Measurements from ENCODE around the gene DBF4.
A peak's percentile ranks its signal among the peaks of the same experiment; 100 is the strongest.
"Not testable (repeated sequence)": the region's sequence is repeated elsewhere in the genome, so short reads cannot be mapped to it uniquely, and the experiment has no call there.

Gene DBF4, protein sequence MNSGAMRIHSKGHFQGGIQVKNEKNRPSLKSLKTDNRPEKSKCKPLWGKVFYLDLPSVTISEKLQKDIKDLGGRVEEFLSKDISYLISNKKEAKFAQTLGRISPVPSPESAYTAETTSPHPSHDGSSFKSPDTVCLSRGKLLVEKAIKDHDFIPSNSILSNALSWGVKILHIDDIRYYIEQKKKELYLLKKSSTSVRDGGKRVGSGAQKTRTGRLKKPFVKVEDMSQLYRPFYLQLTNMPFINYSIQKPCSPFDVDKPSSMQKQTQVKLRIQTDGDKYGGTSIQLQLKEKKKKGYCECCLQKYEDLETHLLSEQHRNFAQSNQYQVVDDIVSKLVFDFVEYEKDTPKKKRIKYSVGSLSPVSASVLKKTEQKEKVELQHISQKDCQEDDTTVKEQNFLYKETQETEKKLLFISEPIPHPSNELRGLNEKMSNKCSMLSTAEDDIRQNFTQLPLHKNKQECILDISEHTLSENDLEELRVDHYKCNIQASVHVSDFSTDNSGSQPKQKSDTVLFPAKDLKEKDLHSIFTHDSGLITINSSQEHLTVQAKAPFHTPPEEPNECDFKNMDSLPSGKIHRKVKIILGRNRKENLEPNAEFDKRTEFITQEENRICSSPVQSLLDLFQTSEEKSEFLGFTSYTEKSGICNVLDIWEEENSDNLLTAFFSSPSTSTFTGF

DNA sequence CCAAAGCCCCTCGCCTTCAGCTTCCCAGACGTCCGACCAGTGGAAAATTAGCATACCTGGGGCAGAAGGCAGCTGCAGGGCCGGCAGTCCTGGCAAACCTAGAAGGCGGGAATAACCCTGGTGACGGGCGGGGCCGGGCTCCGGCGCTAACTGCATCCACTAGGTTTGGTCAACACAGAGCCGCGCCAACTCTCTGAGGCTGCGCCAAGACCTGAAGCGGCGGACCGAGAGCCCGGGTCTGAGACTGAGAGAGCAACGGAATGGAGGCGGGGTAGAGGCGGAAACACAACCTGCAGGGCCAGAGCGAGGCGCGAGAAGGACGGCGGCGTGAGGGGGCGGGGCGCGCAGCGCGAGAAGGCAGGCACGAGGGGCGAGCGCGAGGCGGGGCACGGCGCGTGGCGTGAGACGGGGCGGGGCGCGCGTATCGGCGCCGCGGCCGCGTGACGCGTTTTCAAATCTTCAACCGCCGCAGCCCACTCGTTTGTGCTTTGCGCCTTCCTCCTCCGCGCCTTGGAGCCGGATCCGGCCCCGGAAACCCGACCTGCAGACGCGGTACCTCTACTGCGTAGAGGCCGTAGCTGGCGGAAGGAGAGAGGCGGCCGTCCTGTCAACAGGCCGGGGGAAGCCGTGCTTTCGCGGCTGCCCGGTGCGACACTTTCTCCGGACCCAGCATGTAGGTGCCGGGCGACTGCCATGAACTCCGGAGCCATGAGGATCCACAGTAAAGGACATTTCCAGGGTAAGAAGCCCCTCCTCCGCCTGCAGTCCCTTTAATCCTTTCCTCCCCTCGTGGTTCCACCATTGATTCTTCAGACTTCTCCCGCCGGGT, at the start of gene DBF4, which contains the start of gene SLC25A40:
Gene DBF4, plus strand, starts transcription at position 454 of the 829 bp plus-strand sequence. Its CDS starts 240 bp downstream, at position 694.
Gene SLC25A40, minus strand, starts transcription at position 321 of the 829 bp plus-strand sequence. CDS start 17,633 bp downstream, outside the sequence.
- peak; percentile 93 for DNase-seq

DNA sequence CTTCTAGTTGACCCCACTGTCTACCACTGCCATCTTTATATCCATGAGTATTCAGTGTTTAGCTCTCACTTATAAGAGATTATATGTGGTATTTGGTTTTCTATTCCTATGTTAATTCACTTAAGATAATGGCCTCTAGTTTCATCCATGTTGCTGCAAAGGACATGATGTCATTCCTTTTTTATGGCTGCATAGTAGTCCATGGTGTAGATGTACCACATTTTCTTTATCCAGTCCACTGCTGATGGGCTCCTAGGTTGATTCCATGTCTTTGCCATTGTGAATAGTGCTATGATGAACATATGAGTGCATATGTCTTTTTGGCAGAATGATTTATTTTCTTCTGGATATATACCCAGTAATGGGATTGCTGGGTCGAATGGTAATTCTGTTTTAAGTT, 47.9 kb upstream of the DBF4 start:
- not testable (repeated sequence) for DNase-seq

DNA sequence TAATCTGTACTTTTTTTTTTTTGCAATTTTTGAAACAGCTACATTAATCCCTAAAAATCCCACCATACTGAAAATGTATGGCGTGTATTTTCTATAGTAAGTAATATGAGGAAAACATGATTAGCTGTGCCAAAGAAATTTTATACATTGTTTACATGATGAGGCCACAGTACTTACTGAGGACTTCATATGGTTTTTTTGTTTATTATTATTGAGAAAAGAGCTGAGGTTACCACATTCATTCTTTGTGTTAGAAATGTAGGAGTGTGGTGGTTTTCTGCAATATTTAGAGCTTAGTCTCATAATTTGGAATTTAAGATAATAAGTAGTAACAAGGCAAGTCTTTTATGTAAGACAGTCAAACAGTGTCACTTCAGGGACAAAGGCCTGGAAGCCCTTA, 45.2 kb upstream of the DBF4 start:
- no peak for DNase-seq

DNA sequence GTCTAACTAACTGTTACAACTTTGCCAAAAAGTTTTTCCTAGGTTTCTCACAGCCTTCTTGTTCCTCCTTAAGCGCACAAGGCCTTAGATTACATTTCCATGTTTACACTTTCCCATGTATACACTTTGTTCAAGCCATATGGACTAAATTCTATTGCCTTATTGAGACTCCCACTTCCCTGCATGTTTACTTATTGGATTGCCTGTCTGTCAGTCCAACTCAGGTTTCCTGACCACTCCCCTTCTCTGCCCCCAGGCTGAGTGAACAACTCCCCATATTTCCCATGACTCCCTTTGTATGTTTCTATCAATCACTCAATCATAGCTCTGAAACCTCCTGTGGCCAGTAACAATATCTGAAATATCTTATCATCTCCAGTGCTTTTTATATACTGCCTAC, 43.2 kb upstream of the DBF4 start:
- DNase-seq: no peak

DNA sequence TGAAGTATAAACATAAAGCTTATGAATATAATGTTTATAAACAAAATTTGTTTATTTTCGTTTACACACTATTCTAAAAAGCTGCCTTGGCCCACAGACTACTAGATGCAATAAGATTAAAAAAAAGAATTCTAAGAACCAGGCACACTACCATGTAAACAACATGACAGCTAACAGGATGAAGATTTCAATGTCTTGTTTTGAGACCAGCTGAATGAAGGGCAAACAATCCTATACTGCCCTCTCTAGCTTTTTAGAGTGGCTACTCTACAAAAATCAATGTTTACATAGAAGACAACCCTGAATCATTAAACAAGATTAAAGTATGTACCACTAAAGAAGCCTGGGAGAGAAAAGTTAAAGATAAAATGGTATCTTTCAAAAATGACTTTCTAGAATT, 38.7 kb upstream of the DBF4 start:
- no peak for DNase-seq

DNA sequence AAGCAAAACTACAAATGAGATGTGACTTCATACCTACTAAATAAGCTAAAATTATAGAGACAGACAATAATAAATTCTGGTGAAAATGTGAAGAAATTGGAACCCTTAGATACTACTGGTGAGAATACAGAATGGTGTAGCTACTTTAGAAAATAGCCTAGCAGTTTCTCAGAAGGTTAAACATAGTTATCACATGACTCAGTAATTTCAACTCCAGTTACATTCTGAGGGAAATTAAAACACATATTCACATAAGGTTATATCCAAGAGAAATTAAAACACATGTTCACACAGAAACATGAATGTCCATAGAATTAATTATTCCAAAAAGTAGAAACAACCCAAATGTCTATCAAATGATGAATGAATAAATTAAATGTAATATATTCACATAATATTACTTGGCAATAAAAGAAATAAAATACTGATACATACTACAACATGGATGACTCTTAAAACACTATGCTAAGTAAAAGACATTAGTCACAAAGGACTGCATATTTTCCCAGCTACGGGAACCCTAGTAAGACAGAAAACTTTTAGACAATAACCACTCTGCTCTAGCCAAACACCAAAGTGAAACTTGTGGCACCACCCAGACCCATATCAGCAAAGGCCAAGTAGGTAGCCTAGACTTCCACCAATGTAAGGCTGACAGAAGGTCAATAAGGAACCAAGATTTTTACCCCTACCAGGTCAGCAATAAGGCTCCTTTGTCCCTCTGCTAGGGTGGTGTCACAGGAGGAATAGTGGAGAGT, 25.3 kb upstream of the DBF4 start:
- DNase-seq: peak; percentile 19

DNA sequence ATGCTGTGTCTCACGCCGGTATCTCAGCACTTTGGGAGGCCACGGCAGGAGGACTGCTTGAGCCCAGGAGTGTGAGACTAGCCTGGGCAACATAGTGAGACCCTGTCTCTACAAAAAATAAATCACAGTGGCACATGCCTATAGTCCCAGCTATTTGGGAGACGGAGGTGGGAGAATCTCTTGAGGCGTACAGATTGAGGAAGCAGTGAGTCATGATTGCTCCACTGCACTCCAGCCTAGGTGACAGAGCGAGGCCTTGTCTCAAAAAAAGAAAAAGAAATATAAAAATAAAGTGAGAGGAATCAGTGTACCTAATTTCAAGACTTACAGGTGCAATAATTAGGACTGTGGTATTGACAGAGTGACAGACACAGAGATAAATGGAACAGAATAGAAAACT, 24.0 kb upstream of the DBF4 start:
- DNase-seq: no peak

DNA sequence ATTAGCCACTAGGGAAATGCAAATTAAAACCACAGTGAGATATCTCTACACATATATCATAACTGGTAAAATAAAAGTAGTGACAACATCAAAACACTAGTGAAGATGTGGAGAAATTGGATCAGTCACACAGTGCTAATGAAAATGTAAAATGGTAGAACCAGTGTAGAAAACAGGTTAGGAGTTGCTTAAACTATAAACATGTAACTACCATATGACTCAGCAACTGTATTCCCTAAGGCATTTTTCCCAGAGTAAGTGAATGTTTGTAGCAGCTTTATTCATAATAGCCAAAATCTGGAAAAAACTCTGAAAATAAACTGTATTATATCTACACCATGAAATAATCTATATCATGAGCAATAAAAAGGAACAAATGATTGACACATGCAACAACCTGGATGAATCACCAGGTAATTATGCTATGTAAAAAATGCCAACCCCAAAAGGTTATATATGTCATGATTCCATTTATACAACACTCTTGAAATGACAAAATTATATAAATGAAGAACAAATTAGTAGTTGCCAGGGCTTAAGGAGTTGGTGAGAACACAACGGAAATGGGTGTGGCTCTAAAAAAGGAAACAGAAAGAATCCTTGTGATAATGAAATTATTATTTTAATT, 22.9 kb upstream of the DBF4 start:
- DNase-seq: peak; percentile 35

DNA sequence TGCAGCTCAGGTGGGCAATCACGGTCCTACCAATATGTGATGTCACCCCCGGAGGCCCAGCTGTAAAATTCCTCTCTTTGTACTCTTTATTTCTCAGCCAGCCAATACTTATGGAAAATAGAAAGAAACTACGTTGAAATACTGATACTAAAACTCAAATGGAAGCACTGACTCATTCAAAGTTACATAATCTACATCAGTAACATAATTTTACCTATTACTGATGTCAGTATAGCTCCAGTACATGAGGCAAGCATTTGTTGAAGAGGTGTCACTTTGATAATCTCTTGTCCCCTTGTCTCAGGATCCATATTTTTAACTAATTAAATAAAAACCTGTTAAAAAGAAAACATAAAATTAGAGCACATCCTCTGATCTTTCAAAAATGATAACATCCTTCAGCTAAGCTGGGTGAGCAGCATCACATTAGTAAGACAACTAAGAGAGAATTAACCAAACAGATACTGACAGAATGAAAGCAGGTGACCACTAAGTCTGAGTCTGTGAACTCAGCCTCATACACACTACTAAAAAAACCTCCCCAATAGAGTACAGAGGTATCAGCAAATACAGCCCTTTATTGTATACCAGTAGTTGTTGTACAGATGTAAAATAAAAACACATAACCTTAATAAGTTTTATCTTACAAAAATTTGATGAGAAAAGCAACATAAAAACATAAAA, 17.7 kb upstream of the DBF4 start:
- no peak for DNase-seq

DNA sequence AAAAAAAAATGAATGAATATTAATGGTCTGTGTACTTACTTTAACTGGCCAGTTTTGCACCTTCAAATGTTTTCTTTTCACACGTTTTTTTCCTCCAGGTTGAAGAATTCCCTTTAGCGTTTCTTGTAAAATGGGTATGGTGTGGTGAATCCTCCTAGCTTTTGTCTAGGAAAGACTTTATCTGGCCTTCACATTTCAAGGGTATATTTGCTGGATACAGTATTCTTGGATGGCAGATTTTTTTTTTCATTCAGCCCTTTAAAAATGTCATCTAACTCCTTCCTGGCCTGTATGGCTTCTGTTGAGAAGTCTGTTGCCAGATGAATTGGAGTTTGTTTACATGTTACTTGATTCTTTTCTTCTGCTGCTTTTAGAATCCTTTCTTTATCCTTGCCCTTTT, 10.2 kb upstream of the DBF4 start:
- DNase-seq: no peak

DNA sequence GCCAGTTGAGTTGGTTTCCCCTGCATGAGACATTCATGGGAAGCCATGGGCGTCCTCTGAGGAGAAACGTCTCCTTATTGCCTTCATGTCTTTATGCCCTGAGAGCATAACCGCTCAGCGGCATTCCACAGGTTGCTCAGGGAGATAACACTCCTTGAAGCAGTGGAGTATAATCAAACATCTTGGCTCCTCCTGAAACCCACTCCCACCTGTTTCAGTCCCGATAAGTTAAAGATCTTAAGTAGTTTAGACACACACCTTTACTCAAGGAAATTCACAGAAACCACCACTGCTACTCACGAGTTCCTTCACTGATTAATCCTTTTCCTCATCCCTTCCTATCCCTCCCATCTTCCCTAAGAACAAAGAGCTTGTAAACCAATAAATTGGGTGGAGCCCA, 9.8 kb upstream of the DBF4 start:
- not testable (repeated sequence) for DNase-seq

DNA sequence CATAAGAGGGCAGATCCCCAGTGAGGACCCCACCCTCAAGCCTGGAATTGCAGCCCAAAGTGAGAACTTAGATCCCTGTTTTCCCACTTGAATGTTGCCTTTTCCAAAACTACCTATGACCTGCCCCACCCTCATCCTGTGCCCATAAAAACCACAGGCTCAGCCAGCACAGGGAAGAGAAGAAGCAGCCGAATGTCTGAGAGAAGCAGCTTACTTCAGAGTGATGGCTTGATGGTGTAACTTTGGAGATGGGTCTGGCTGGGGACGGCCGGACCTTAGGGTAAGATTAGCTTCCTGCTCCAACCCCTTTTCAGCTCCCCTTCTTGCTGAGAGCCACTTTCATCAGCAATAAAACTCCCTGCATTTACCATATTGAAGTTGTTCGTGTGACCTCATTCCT, 5.8 kb upstream of the DBF4 start:
- no peak for DNase-seq

DNA sequence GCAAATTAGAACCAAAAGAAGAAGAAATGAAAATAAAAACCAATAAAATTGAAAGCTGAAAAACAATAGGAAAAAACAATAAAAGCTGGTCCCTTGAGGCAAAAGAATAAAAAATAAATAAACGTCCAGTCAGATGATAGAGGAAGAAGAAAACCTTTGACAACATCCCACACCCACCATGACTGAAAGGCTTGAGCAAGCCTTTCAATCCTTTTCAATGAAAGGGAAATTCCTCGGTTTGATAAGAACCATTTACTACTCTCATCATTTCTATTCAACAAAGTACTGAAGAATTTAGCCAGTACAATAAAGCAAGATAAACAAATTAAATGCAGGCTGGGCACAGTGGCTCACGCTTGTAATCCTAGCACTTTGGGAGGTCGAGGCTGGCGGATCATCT, 3.9 kb upstream of the DBF4 start:
- no peak for DNase-seq

DNA sequence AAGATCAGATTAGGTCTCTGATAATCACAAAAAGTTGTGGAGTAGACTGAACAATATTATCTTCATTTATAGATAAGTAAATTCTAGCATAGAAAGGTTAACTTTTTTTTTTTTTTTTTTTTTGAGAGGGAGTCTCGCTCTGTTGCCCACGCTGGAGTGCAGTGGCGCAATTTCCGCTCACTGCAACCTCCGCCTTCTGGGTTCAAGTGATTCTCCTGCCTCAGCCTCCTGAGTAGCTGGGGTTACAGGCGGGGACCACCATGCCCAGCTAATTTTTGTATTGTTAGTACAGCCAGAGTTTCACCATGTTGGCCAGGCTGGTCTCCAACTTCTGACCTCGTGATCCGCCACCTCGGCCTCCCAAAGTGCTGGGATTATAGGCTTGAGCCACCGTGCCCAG, 3.0 kb upstream of the DBF4 start:
- not testable (repeated sequence) for DNase-seq

DNA sequence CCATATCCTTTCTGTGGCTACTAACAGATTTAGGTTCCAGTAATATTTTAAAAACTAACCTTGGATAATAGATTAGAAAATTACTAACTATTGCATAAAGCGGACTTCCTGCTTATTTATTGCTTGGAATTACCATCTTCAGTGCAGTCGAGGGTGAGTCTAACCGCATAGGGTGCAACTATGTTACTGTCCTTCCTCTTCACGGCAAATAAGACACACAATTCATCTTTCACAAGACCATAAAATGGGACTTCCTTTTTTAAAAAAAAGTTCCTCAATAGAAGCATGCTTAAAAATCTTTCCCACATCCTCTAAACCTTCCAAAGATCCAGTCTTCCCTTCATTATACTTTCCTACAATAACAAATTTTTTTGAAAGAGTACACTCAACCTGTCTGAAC, 2.2 kb upstream of the DBF4 start:
- DNase-seq: no peak

DNA sequence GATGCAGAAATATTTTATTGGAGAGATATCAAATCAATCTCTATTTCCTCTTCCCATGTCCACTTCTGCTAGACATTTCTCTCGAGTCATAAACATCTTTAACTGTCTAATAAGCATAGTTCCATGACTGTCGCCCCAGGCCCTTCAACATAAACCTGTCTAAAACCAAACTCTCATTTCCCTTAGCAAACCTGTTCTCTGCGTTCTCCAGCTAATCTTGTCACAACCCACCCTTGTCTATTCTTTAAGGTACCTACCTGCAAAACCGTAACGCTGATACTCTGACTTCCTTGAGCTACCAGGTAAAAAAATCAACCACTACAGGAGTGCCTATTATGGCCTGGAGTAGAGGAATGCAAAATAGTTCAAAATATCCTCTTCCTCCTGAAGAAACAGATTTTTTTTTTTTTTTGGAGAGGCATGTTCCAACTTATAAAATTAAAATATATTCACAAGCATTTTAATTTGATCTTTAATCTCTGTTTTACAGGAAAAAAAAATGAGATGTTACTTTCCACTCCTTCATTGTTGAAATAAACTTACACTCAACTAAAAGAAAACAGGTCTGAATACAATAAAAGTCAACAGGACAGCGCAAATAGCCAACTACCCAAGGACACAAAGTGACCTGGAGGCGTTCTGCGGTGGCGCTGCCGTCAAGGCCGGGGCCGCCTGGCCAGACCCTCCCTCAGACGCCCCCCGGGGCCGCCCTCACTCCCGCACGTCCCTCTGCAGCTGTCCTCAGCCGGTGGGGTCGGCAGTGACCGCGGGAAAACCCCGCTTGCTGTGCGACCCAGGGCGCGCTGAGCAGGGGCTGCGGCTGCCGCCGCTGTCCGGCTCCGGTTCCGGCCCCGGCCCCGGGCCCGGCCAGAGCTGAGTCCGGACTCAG, 898 bp upstream of the DBF4 start:
- DNase-seq: no peak

DNA sequence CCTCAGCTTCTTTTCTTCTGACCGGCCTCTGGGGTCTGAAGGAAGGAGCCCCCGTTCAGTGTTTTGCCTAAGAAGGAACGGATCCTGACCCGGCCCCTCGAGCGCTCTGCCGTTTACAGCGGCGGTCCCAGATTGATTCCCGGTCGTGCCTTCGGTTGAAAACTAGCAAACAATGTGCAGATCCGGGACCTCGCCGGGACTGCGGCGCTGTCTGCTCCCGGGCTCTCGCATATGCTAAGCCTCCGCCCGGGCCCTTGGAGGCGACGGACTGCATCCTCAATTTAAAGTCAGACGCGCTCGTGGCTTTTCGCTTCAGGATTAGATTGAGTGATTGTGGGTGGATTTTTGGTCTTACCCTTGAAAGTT, 559 bp downstream of the DBF4 start:
- peak; percentile 52 for DNase-seq

DNA sequence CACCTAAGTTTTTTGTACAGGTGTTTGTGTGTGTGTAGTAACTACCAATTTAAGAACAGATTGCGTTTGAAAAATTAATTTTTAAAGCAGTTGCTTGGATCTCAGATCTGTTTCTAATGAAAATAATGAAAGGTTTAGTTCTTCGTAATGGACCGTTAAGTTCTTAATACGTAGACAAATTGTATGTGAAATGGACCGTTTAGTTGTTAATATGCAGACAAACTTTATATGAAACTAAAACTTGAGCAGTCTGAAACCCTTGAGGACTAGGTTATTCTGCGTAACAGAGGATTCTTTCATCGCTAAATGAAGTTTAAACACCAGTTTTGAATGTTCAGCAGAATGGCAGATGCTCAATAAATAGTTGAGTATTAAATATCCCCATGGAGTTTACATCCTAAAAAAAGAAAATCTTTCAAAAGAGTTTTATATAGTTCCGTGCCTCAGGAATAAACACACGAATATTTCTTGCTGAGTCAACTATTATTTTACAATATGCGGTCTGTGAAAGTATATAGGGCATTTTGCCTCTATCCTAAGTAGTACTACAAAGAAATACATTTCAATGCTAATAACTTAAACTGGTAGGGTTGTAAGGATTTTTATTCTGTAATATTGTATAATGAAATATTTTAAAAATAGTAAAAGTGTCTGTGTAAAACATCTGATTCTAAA, 1.2 kb downstream of the DBF4 start:
- DNase-seq: no peak

DNA sequence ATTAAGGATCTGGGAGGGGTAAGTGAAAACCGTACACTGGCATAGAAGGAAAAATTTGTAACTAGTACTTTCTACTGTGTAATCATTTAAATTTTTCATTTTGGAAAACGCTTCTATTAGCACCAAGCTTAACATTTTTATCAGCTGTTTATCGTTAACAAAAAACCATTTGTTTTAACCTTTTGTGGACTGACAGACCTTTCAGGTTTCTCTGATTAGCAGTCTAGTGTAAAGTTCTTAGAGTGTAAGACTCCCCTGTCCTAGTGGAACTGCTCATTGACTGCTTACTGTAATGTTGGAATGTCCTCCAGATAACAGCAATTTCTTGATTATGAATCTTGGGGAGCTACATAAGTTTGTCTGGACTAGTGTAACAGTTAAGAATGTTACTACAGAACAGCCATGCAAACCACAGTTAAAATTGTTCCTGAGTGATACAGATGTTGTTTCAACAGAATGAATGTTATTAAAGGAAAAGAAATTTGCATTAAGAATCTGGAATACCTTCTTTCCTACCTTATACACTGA, 2.0 kb downstream of the DBF4 start:
- DNase-seq: peak; percentile 25
